ENCODE measurements around the gene HLA-DMA.
A peak's percentile ranks its signal among the peaks of the same experiment; 100 is the strongest.

Gene HLA-DMA

GRCh38 chr6:32974016-32974333, 21.1 kb upstream of the HLA-DMA start:
- DNase-seq: peak; percentile 19

GRCh38 chr6:32973144-32974015, 20.5 kb upstream of the HLA-DMA start:
- DNase-seq: no peak

GRCh38 chr6:32972353-32973143, 19.7 kb upstream of the HLA-DMA start:
- DNase-seq: no peak

GRCh38 chr6:32971581-32972352, 18.9 kb upstream of the HLA-DMA start:
- DNase-seq: peak; percentile 100

- no peak for DNase-seq
Observed at GRCh38 chr6:32971242-32971580, 18.3 kb upstream of the HLA-DMA start.

GRCh38 chr6:32970413-32971241, 17.7 kb upstream of the HLA-DMA start:
- DNase-seq: peak; percentile 81

GRCh38 chr6:32969685-32970412, 17.0 kb upstream of the HLA-DMA start:
- peak; percentile 88 for DNase-seq

- peak; percentile 94 for DNase-seq
Observed at GRCh38 chr6:32968867-32969684, 16.2 kb upstream of the HLA-DMA start.

- peak; percentile 94 for DNase-seq
Observed at GRCh38 chr6:32968093-32968866, 15.4 kb upstream of the HLA-DMA start, which contains the start of gene BRD2. Gene BRD2, plus strand, starts transcription at chr6:32968594. Its CDS starts 4,305 bp downstream, at chr6:32972899.

- DNase-seq: peak; percentile 69
Observed at GRCh38 chr6:32967151-32968091, 14.5 kb upstream of the HLA-DMA start.

GRCh38 chr6:32964776-32965175, 11.9 kb upstream of the HLA-DMA start:
- peak; percentile 36 for DNase-seq

- no peak for DNase-seq
Observed at GRCh38 chr6:32963866-32964265, 11.0 kb upstream of the HLA-DMA start.

- DNase-seq: no peak
Observed at GRCh38 chr6:32962213-32962826, 9.4 kb upstream of the HLA-DMA start.

GRCh38 chr6:32960563-32960962, 7.7 kb upstream of the HLA-DMA start:
- no peak for DNase-seq

- DNase-seq: no peak
Observed at GRCh38 chr6:32956176-32956575, 3.3 kb upstream of the HLA-DMA start.

GRCh38 chr6:32954986-32955802, 2.3 kb upstream of the HLA-DMA start:
- no peak for DNase-seq

- no peak for DNase-seq
Observed at GRCh38 chr6:32954267-32954666, 1.4 kb upstream of the HLA-DMA start.

All from NCI-H2171 treated with DMSO at 0.1 percent for 48 hours (cell line).